PFSK-1 (cell line): ENCODE results near the gene HLA-C.

Experiments used
- POLR2AphosphoS5 ChIP-seq: IDR thresholded peaks from 2 replicates; pipeline ENCODE4 v1.6.1; 2012; ENCODE audit warnings: low read depth, mild to moderate bottlenecking, control low read depth, low read length, moderate library complexity
- REST ChIP-seq, 2 experiments: IDR thresholded peaks; 2 replicates each; pipeline versions ENCODE4 v1.6.1 to v1.8.0; 2011 to 2012; ENCODE audit warnings: low read depth in 2 of 2, low read length in 2 of 2, control low read depth in 1 of 2, inconsistent platforms in 1 of 2, mild to moderate bottlenecking in 1 of 2, moderate library complexity in 1 of 2; ENCODE audit not compliant: insufficient read depth in 1 of 2
- SIN3A ChIP-seq: IDR thresholded peaks from 2 replicates; pipeline ENCODE4 v1.6.1; 2012; ENCODE audit warnings: mild to moderate bottlenecking, low read length, moderate library complexity, borderline replicate concordance; ENCODE audit not compliant: insufficient read depth
- TAF1 ChIP-seq: IDR thresholded peaks from 2 replicates; pipeline ENCODE4 v1.6.1; 2012; ENCODE audit warnings: low read length, control low read depth, borderline replicate concordance; ENCODE audit not compliant: insufficient read depth

GRCh38 chr6:31287619-31288018, 15.7 kb upstream of the HLA-C start:
- no peak for TF ChIP-seq POLR2AphosphoS5
- no peak for TF ChIP-seq SIN3A
- TF ChIP-seq TAF1: no peak
- TF ChIP-seq REST (IDR thresholded peaks at IDR 0.05; ENCODE audit: insufficient read depth in 1 of 2, low read depth in 2 of 2, low read length in 2 of 2): no peak
